Measurements from ENCODE around the gene KANSL1.

The KANSL1 gene

GRCh38 chr17:46141645-46142044 is 51.6 kb downstream of the KANSL1 start:
- TF ChIP-seq, protein P1, sequence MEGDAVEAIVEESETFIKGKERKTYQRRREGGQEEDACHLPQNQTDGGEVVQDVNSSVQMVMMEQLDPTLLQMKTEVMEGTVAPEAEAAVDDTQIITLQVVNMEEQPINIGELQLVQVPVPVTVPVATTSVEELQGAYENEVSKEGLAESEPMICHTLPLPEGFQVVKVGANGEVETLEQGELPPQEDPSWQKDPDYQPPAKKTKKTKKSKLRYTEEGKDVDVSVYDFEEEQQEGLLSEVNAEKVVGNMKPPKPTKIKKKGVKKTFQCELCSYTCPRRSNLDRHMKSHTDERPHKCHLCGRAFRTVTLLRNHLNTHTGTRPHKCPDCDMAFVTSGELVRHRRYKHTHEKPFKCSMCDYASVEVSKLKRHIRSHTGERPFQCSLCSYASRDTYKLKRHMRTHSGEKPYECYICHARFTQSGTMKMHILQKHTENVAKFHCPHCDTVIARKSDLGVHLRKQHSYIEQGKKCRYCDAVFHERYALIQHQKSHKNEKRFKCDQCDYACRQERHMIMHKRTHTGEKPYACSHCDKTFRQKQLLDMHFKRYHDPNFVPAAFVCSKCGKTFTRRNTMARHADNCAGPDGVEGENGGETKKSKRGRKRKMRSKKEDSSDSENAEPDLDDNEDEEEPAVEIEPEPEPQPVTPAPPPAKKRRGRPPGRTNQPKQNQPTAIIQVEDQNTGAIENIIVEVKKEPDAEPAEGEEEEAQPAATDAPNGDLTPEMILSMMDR (conservative IDR thresholded peaks at IDR 0.05; ENCODE audit: low read depth): no peak
- POLR2A ChIA-PET (ENCODE audit: low non-redundant PET): no interaction called here
- CTCF ChIA-PET: no interaction called here
- no peak for DNase-seq (ENCODE audit: low spot score)
- H3K27ac ChIP-seq: no peak overlapping the region

DNA sequence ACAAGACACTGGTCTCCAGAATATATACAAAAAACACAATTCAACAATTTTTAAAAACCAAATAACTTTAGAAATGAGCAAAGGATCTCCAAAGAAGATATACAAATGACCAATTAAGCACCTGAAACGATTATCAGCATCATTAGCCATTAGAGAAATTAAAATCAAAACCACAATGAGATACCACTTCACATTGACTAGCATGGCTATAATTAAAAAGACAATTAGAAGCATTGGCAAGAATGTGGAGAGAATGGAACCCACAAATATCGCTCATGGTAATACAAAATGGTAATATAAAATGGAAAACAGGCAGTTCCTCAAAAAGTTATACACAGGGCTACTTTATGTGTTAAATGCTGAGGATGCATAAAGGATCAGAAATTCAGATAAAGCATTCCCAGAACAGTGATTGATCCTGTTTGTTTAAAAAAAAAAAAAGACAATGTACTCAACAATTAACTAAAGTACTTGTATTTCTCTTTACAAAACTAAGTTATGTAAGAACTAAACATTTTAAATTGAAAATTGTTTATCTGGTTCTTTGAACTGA is 52.5 kb downstream of the KANSL1 start:
- H3K27ac ChIP-seq: no peak overlapping the region
- CTCF ChIA-PET: no interaction called here
- TF ChIP-seq, protein P1 (conservative IDR thresholded peaks at IDR 0.05; ENCODE audit: low read depth): no peak

GRCh38 chr17:46139432-46140210 is 53.6 kb downstream of the KANSL1 start:
- TF ChIP-seq, protein P1 (conservative IDR thresholded peaks at IDR 0.05; ENCODE audit: low read depth): no peak
- ChIA-PET CTCF (no interaction called here), POLR2A (ENCODE audit: low non-redundant PET) (no interaction called here)
- DNase-seq (ENCODE audit: low spot score): no peak
- no peak overlapping the region for H3K27ac ChIP-seq

More for the DNA sequence above, 52.5 kb downstream of the KANSL1 start:
- POLR2A ChIA-PET (ENCODE audit: low non-redundant PET): no interaction called here
- DNase-seq (ENCODE audit: low spot score): no peak

DNA sequence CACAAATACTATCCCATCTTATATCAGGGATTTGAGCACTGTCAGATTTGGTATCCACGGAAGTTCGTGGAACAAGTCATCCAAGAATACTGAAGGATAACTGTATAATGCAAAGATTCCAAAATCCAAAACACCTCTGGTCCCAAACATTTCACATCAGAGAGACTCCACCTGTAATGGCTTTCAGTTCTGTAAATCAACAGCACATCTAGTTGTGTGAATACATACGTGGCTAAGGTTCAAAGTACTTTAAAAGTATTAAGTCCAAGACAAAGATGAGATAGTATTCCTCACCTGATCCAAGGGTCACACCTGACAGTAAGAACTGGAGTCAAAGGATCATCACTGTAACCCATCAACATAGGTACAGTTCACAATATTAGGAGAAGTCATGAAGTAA is 54.8 kb downstream of the KANSL1 start:
- H3K27ac ChIP-seq: no peak overlapping the region
- TF ChIP-seq, protein P1 (conservative IDR thresholded peaks at IDR 0.05; ENCODE audit: low read depth): no peak
- ChIA-PET POLR2A (ENCODE audit: low non-redundant PET) (no interaction called here), CTCF (no interaction called here)
- no peak for DNase-seq (ENCODE audit: low spot score)

DNA sequence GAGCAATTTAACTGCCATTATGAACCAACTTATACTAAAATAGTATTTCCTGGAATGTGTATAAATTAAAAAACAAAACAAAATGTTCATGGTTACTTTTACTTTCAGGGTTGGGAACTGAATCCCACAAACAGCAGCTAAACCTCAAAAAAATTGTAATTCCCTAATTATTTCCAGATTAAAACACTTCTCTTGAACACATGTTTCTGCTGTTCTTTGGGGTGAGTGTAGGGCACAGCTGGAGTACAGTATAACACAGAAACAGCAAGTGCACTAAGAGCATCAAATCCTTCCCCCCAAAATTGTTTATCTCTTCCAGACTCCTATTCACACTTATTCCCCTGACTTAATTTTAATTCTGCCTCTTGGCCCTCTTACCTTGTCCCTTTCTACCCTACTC is 56.4 kb downstream of the KANSL1 start:
- H3K27ac ChIP-seq: no peak overlapping the region
- CTCF ChIA-PET: interaction anchor here (0.7 kb wide), 1 partner anchor 46 kb away, joined by 3 read pairs; no protein-coding TSS in a partner anchor
- TF ChIP-seq, protein P1 (conservative IDR thresholded peaks at IDR 0.05; ENCODE audit: low read depth): no peak
- DNase-seq (ENCODE audit: low spot score): no peak
- POLR2A ChIA-PET (ENCODE audit: low non-redundant PET): no interaction called here

- POLR2A ChIA-PET (ENCODE audit: low non-redundant PET): no interaction called here
- CTCF ChIA-PET: interaction anchor here (0.7 to 1.1 kb wide), 3 partner anchors 10 to 47 kb away, joined by 3 to 4 read pairs (median 3); no protein-coding TSS in a partner anchor
- TF ChIP-seq, protein P1 (conservative IDR thresholded peaks at IDR 0.05; ENCODE audit: low read depth): no peak
Measured at GRCh38 chr17:46135879-46136563, 57.2 kb downstream of the KANSL1 start.

More at GRCh38 chr17:46135879-46136563, 57.2 kb downstream of the KANSL1 start:
- H3K27ac ChIP-seq: no peak overlapping the region
- no peak for DNase-seq (ENCODE audit: low spot score)

Data from RWPE1 (cell line).